22Rv1 (cell line): ENCODE data around the gene ELMOD1.

Experiments
- H3K27ac ChIP-seq: fragments of 450-650 bp; 2 replicates; pipeline ENCODE4 v1.5.1; 2017
- ZFX ChIP-seq: fragments of 450-650 bp; IDR thresholded peaks from 2 replicates; pipeline ENCODE4 v1.6.1; 2017; ENCODE audit warnings: antibody characterized with exemption, borderline replicate concordance
- TF ChIP-seq, protein P1 (sequence below): fragments of 450-650 bp; IDR thresholded peaks from 2 replicates; pipeline ENCODE4 v1.5.1; 2017; ENCODE audit warnings: mild to moderate bottlenecking

Gene ELMOD1

DNA sequence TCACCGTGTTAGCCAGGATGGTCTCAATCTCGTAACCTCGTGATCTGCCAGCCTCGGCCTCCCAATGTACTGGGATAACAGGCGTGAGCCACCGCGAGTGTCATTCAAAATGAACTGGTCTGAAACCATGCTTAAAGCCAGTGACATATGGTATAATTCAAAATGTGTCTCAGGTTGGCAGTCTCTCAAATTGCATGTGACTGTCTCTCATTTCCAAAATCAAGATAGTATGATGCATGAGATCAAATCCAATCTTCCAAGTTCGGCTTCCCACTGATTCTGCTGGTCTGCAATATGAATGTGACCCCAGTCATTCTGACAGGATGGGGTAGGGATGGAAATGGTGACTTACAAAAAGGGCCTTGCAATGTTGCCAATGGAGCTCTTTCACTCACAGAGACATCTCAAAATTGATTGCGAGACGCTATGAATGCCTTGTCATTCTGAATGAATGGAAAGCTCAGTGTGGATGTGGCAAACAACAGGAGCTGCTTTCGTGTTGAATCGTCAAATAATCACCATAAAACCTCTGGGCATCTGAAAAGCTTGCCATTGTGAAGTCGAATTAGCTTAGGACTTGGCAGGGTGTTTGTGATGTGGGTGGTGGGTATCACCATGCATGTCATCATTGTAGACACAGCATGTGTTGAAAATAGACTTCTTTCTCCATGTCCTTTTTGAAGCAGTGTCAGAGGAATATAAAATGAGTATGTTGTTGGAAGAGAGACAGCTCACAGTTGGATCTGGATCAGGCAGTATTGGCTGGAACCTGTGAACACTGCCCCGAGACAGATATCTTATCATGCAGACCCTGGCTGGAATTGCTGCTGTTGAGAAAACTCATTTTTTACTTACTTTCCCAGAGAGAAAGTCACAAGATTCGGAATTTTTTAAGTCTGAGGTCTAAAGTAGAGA lies 108.7 kb downstream of the ELMOD1 start:
- H3K27ac ChIP-seq: no peak overlapping the region
- TF ChIP-seq, protein P1, sequence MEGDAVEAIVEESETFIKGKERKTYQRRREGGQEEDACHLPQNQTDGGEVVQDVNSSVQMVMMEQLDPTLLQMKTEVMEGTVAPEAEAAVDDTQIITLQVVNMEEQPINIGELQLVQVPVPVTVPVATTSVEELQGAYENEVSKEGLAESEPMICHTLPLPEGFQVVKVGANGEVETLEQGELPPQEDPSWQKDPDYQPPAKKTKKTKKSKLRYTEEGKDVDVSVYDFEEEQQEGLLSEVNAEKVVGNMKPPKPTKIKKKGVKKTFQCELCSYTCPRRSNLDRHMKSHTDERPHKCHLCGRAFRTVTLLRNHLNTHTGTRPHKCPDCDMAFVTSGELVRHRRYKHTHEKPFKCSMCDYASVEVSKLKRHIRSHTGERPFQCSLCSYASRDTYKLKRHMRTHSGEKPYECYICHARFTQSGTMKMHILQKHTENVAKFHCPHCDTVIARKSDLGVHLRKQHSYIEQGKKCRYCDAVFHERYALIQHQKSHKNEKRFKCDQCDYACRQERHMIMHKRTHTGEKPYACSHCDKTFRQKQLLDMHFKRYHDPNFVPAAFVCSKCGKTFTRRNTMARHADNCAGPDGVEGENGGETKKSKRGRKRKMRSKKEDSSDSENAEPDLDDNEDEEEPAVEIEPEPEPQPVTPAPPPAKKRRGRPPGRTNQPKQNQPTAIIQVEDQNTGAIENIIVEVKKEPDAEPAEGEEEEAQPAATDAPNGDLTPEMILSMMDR: no peak
- no peak for TF ChIP-seq ZFX

DNA sequence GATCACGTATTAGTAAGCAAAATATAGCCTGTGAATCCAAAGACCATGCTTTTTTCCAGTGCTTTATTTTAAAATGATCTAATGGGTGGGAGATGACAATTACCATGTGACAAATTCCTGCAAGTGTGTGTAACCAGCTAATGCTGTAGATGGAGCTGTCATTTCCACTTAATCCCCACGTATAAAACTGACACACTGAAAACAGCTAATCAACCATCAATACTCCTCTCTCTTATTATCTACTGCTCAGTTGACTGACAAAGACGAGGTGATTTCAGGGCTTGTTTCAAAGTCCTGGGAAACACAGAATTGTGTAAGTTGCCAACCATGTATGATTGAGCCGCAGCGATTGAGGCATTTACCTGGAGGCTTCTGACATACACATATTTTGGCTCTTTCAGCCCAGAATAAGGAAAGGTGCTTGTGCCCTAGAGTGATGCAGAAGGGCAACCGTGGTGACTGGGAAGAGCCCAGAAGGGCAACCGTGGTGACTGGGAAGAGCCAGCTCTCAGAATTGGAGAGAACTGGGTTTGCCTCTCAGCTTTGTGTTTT lies 111.2 kb downstream of the ELMOD1 start:
- TF ChIP-seq, protein P1: no peak
- no peak for TF ChIP-seq ZFX
- H3K27ac ChIP-seq: no peak overlapping the region

DNA sequence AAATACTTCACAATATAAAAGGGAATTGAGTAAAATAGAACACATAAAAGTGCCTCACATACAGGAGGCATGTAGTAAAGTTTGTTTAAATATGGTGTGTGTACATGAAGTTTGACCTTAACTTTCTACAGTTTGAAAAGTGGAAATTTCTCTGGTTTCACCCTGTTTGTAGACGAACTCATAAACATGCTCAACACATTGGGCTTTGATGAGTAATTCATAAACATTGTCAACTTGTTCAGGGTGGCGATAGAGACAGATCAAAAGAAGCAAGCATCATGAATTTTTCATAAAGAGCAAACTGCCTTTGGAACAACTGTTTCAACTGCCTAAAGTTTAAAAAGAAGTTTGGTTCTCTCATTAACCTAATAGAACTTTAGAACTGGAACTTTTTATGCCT lies 111.8 kb downstream of the ELMOD1 start:
- TF ChIP-seq ZFX: no peak
- TF ChIP-seq, protein P1: no peak
- no peak overlapping the region for H3K27ac ChIP-seq

DNA sequence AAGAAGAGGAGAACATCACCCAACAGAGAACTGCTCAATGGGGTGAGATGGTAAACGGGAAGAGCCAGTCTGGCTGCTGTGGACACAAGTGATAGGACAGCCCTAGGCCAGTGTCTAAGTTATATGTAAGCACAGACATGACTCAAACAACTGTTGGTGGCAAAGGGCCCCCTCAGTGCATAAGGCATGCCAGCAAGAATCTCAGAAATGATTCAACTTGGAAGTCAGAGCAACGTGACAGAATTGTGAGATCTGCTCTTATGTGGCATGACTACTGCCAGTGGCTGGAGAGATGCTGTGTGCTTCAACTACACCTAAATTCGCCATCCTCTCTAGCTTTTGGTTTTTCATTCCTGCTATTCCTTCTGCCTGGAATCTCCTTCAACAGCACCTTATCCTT lies 113.5 kb downstream of the ELMOD1 start:
- H3K27ac ChIP-seq: no peak overlapping the region
- TF ChIP-seq, protein P1: no peak
- TF ChIP-seq ZFX: no peak

DNA sequence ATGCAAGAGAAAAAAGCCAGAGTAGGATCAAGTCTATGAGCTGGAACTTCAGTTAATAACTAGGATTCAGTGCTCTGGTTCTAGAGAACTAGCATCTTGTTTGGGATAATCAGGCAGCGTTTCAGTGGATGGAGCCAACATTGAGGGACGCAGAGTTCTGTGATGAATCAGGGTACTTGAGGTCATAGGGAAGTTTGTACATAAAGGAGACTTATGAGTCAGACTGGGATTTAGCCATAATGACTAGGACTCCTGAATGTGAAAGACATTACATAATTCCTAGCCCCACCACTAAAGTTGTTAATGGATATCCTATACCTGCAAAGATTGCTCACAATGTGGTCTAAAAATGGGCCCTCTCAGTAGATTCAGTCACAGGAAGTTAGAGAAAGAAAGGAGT lies 114.1 kb downstream of the ELMOD1 start:
- H3K27ac ChIP-seq: no peak overlapping the region
- TF ChIP-seq, protein P1: no peak
- TF ChIP-seq ZFX: no peak

DNA sequence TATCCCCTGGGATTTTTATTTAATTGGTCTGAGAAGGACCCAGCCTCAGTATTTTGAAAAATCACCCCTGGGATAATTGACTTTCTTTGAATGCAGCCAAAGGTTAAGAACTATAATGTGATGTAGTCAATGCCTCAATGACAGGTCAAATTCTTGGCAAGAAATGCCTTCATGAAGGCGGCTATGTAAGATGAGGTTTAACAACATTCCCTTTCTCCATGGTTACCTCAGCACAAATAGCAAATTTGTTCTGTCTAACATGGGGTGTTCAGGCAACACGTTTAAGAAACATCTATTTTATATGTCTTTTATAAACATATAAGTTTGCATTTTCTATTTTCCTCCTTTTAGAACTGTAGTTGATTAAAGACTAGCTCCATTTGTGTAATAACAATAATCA lies 115.6 kb downstream of the ELMOD1 start:
- no peak overlapping the region for H3K27ac ChIP-seq
- no peak for TF ChIP-seq ZFX
- TF ChIP-seq, protein P1: no peak

DNA sequence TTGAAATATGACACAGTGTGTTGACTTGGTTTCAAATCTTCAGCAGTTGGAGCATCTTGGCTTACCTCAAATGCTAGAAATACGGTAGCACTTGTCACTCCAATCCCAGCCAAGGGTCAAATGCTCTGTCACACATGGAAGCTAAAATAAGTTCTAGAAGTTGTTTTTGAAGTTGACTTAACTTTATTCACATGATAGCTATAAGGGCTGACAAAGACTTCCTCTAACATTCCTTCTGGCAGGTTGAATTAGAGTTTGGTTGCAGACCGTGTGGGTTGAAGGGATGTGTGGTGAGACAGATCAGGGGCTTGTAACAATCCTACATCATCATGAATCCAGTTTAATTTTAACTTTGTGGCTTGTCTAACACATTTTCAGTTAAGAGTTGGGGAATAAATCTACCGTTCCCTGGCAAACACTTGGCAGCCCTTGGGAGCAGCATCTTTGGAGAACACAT lies 116.3 kb downstream of the ELMOD1 start:
- H3K27ac ChIP-seq: no peak overlapping the region

More for the DNA sequence above, 116.3 kb downstream of the ELMOD1 start:
- no peak for TF ChIP-seq ZFX
- TF ChIP-seq, protein P1: no peak
